Measurements from ENCODE around the gene CLDN11.

Gene CLDN11

GRCh38 chr3:170483485-170484262, 65.0 kb downstream of the CLDN11 start:
- peaks cover 9% of the 10 kb centered on the region for H3K4me1 ChIP-seq (ENCODE audit: insufficient read depth, insufficient read length)
- H3K36me3 ChIP-seq (ENCODE audit: insufficient read depth, insufficient read length, low read length): no peaks in the 10 kb centered on the region
- DNase-seq (ENCODE audit: low read depth, low spot score): no peak
- peaks cover 2% of the 10 kb centered on the region for H3K27me3 ChIP-seq (ENCODE audit: insufficient read depth, insufficient read length)
- TF ChIP-seq YY1 (IDR thresholded peaks at IDR 0.05; ENCODE audit: insufficient read depth, insufficient read length) (no peak), SUZ12 (IDR thresholded peaks at IDR 0.05; ENCODE audit: extremely low read depth, insufficient read depth, insufficient read length) (no peak), ZNF274 (IDR thresholded peaks at IDR 0.05; ENCODE audit: low read depth, low read length) (no peak)
- no peaks in the 10 kb centered on the region for H3K9me3 ChIP-seq (ENCODE audit: insufficient read depth, low read length)
- no peak overlapping the region for H3K9ac ChIP-seq (ENCODE audit: insufficient read length, low read depth)
- no peak overlapping the region for H3K4me3 ChIP-seq (ENCODE audit: insufficient read length, low read depth)
